GM23338 (cell line): ENCODE data around the gene PPM1N. TPM values are rescaled to one million over a fixed set of nuclear protein-coding genes. Genes with fewer than 3 reads are reported as not detected.

Experiments
- ATAC-seq: fragments of 200-7000 bp; cut with Tn5 transposase; 3 replicates; pipeline ENCODE4 v1.9.1; 2020
- DNase-seq: peaks from one replicate; pipeline ENCODE4 v3.0.0-alpha.2; 2015; ENCODE audit warnings: low spot score
- H2AFZ ChIP-seq: fragments of 200-600 bp; sonication (generic); 2 replicates; pipeline ENCODE4 v1.8.0; 2016; ENCODE audit warnings: antibody characterized with exemption, mild to moderate bottlenecking, moderate library complexity
- H3F3A ChIP-seq: fragments of 200-600 bp; sonication (generic); replicated peaks from 2 replicates; pipeline ENCODE4 v1.8.0; 2017; ENCODE audit warnings: antibody characterized with exemption, mixed run types, low read depth
- H3K27ac ChIP-seq: fragments of 200-600 bp; sonication (generic); 2 replicates; pipeline ENCODE4 v1.6.1; 2016; ENCODE audit warnings: low read depth
- H3K27me3 ChIP-seq: fragments of 200-600 bp; sonication (generic); 2 replicates; pipeline ENCODE4 v1.8.0; 2016; ENCODE audit warnings: mild to moderate bottlenecking, mixed run types, moderate library complexity; ENCODE audit not compliant: insufficient read depth
- H3K36me3 ChIP-seq: fragments of 200-600 bp; sonication (generic); 2 replicates; pipeline ENCODE4 v1.8.0; 2016; ENCODE audit warnings: mild to moderate bottlenecking; ENCODE audit not compliant: insufficient read depth
- H3K4me1 ChIP-seq: fragments of 200-600 bp; sonication (generic); 2 replicates; pipeline ENCODE4 v1.8.0; 2016; ENCODE audit warnings: mild to moderate bottlenecking, moderate library complexity; ENCODE audit not compliant: insufficient read depth
- H3K4me2 ChIP-seq: fragments of 200-600 bp; sonication (generic); 2 replicates; pipeline ENCODE4 v1.7.1; 2017; ENCODE audit warnings: mixed run types
- H3K4me3 ChIP-seq: fragments of 200-600 bp; sonication (generic); 2 replicates; pipeline ENCODE4 v1.6.1; 2016; ENCODE audit warnings: mixed run types
- H3K79me2 ChIP-seq: fragments of 200-600 bp; sonication (generic); replicated peaks from 2 replicates; pipeline ENCODE4 v1.8.0; 2017; ENCODE audit warnings: mild to moderate bottlenecking; ENCODE audit not compliant: insufficient read depth
- H3K9me2 ChIP-seq: fragments of 200-600 bp; sonication (generic); 2 replicates; pipeline ENCODE4 v1.8.0; 2017; ENCODE audit not compliant: insufficient read depth
- H4K20me1 ChIP-seq: fragments of 200-600 bp; sonication (generic); replicated peaks from 2 replicates; pipeline ENCODE4 v1.8.0; 2017; ENCODE audit warnings: mild to moderate bottlenecking; ENCODE audit not compliant: insufficient read depth
- H3K27ac Mint-ChIP-seq: 2 replicates; pipeline ENCODE4 v1.8.0; 2020; ENCODE audit warnings: inconsistent platforms, mild to moderate bottlenecking, moderate library complexity, mixed read lengths
- H3K27me3 Mint-ChIP-seq: 3 replicates; pipeline ENCODE4 v1.8.0; 2022; ENCODE audit warnings: low read depth, mild to moderate bottlenecking, moderate library complexity, mixed read lengths, inconsistent platforms; ENCODE audit not compliant: insufficient read depth, poor library complexity
- H3K36me3 Mint-ChIP-seq: 3 replicates; pipeline ENCODE4 v1.8.0; 2021; ENCODE audit warnings: low read depth, mild to moderate bottlenecking, inconsistent platforms, moderate library complexity, mixed read lengths
- H3K4me1 Mint-ChIP-seq: 3 replicates; pipeline ENCODE4 v1.8.0; 2020; ENCODE audit warnings: mild to moderate bottlenecking, inconsistent platforms, mixed read lengths
- H3K4me3 Mint-ChIP-seq: 3 replicates; pipeline ENCODE4 v1.8.0; 2021; ENCODE audit warnings: moderate library complexity, mild to moderate bottlenecking, inconsistent platforms, mixed read lengths
- H3K9me3 Mint-ChIP-seq: 3 replicates; pipeline ENCODE4 v1.8.0; 2020; ENCODE audit warnings: moderate library complexity, mild to moderate bottlenecking, inconsistent platforms, mixed read lengths
- CREB1 ChIP-seq: fragments of 250-450 bp; sonication (Bioruptor Pico); IDR thresholded peaks from 2 replicates; pipeline ENCODE4 v1.5.0; 2020; ENCODE audit warnings: low read depth, mild to moderate bottlenecking, moderate library complexity
- EZH2 ChIP-seq: fragments of 200-600 bp; sonication (generic); IDR thresholded peaks from one replicate; pipeline ENCODE4 v1.8.0; 2017; ENCODE audit warnings: antibody characterized with exemption, mild to moderate bottlenecking, low read depth; ENCODE audit not compliant: unreplicated experiment
- EZH2phosphoT487 ChIP-seq: fragments of 200-600 bp; sonication (generic); IDR thresholded peaks from one replicate; pipeline ENCODE4 v1.8.1; 2018; ENCODE audit warnings: antibody characterized with exemption; ENCODE audit not compliant: unreplicated experiment
- NANOG ChIP-seq: IDR thresholded peaks from 2 replicates; pipeline ENCODE4 v1.6.1; 2016; ENCODE audit warnings: antibody characterized with exemption, borderline replicate concordance
- POLR2AphosphoS5 ChIP-seq: IDR thresholded peaks from 2 replicates; pipeline ENCODE4 v1.6.1; 2016; ENCODE audit warnings: antibody characterized with exemption, low read depth
- STAT1 ChIP-seq: IDR thresholded peaks from one replicate; pipeline ENCODE4 v1.6.1; 2016; ENCODE audit warnings: antibody characterized with exemption; ENCODE audit not compliant: unreplicated experiment
- polyA plus RNA-seq: library from polyadenylated mRNA; unstranded; fragments of >200 nt; fragmentation: Nextera tagmentation; extraction: Ambion mirVana; gene quantifications from 2 replicates; pipeline ENCODE4 v1.2.1, GENCODE V29; 2016
- total RNA-seq: library from RNA; depleted of rRNA; stranded (reverse); fragments of >200 nt; shearing (Covaris generic); gene quantifications from 2 replicates; pipeline ENCODE4 v1.2.3, GENCODE V29; 2014
- TF ChIP-seq, protein P1 (sequence below), 2 experiments: fragments of 200-600 bp in 1 of 2; sonication (generic) in 1 of 2; conservative IDR thresholded peaks; 2 replicates each; pipeline versions ENCODE4 v1.5.1 to v1.6.1; 2016 to 2017; ENCODE audit warnings: antibody characterized with exemption in 2 of 2, low read depth in 2 of 2, mild to moderate bottlenecking in 2 of 2, moderate library complexity in 1 of 2
- TF ChIP-seq, protein P2 (sequence below): fragments of 250-450 bp; sonication (Bioruptor Pico); IDR thresholded peaks from 2 replicates; pipeline ENCODE4 v1.5.0; 2020; ENCODE audit warnings: mild to moderate bottlenecking, moderate library complexity
- TF ChIP-seq, protein P3 (sequence below): IDR thresholded peaks from one replicate; pipeline ENCODE4 v1.6.1; 2018; ENCODE audit warnings: antibody characterized with exemption; ENCODE audit not compliant: unreplicated experiment

Gene PPM1N
- total and polyA plus RNA-seq, 2 experiments from 2014 or later = 15.2 to 25.1 TPM

DNA sequence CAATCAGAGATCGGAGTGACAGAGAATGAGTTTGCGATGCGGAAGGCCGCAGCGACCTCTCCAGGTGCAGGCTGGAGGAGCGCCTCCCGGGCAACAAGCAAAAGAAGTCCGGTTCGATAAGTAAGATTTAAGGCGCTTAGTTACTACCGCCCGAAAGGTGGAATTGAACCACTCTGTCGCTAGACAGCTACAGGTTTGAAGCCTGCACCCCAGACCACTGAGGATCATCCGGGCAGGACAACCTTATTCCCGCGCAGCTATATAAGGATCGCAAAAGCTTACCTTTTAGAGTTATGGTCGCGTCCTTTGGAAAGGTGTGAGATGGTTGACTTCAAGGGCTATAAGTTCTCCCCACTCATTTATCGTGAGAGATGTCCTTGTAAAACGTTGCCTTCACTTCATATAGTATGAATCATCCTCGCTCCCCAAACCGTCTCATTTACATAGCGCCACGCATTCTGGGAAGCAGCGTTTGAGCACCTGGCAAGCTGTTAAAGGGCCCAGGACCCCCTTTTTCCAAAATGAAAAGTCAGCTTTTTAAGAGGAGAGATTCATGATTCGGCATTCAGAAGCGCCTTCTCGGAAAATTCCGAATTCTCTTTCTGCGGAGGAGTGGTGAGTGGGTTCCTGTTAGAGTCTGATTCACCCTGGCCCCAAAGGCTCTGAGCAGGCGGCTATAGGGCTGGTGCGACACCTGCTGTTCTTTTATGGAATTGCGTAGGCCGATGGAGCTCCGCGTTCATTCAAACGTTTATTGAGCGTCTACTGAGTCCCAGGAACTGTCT, 19.6 kb upstream of the PPM1N start:
- Histone ChIP-seq H3K4me1 (peaks cover 4% of the 10 kb centered on the region; the same call in 1 of the 2 replicates), H4K20me1 (no peaks in the 10 kb centered on the region), H3K27ac (peak overlapping the region; percentile 45), H2AFZ (peak overlapping the region; percentile 40), H3K36me3 (no peaks in the 10 kb centered on the region), H3K79me2 (no peaks in the 10 kb centered on the region), H3K4me2 (peak overlapping the region; percentile 45), H3K9me2 (no peaks in the 10 kb centered on the region), H3F3A (peaks cover 5% of the 10 kb centered on the region; the same call in 1 of the 2 replicates), H3K27me3 (peaks cover 23% of the 10 kb centered on the region), H3K4me3 (peak overlapping the region; percentile 51)
- Mint-ChIP-seq H3K4me3 (peak overlapping the region; percentile 64), H3K36me3 (no peaks in the 10 kb centered on the region; the same call in 2 of the 3 replicates), H3K4me1 (peaks cover 17% of the 10 kb centered on the region), H3K9me3 (peaks cover 2% of the 10 kb centered on the region; the same call in 2 of the 3 replicates), H3K27ac (peak overlapping the region; percentile 99), H3K27me3 (peaks cover 27% of the 10 kb centered on the region)
- TF ChIP-seq CREB1 (peak; percentile 61), EZH2 (no peak)
- TF ChIP-seq, protein P1, sequence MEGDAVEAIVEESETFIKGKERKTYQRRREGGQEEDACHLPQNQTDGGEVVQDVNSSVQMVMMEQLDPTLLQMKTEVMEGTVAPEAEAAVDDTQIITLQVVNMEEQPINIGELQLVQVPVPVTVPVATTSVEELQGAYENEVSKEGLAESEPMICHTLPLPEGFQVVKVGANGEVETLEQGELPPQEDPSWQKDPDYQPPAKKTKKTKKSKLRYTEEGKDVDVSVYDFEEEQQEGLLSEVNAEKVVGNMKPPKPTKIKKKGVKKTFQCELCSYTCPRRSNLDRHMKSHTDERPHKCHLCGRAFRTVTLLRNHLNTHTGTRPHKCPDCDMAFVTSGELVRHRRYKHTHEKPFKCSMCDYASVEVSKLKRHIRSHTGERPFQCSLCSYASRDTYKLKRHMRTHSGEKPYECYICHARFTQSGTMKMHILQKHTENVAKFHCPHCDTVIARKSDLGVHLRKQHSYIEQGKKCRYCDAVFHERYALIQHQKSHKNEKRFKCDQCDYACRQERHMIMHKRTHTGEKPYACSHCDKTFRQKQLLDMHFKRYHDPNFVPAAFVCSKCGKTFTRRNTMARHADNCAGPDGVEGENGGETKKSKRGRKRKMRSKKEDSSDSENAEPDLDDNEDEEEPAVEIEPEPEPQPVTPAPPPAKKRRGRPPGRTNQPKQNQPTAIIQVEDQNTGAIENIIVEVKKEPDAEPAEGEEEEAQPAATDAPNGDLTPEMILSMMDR (conservative IDR thresholded peaks at IDR 0.05; ENCODE audit: low read depth in 2 of 2) = peak; percentile 95 to 99
- ATAC-seq (peak; percentile 96), DNase-seq (peak; percentile 95)

DNA sequence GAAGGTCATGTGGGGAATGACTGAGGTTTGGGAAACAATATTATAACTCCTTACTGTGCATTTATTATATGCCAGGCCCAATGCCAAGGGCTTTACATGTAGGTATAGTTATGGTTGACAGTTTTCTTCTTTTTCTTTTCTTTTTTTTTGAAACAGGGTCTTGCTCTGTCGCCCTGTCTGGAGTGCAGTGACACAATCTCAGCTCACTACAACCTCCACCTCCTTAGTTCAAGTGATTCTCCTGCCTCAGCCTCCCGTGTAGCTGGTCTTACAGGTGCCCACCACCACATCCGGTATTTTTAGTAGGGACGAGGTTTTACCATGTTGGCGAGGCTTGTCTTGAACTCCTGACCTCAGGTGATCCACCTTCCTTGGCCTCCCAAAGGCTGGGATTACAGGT, 15.2 kb upstream of the PPM1N start:
- no peak for DNase-seq
- Mint-ChIP-seq H3K9me3 (peaks cover 2% of the 10 kb centered on the region; the same call in 2 of the 3 replicates), H3K27ac (no peak overlapping the region), H3K27me3 (peaks cover 18% of the 10 kb centered on the region), H3K4me3 (no peak overlapping the region), H3K36me3 (peaks cover 3% of the 10 kb centered on the region), H3K4me1 (peaks cover 9% of the 10 kb centered on the region)
- Histone ChIP-seq H3K4me2 (no peak overlapping the region), H3K79me2 (no peaks in the 10 kb centered on the region), H3K4me1 (peaks cover under 1% of the 10 kb centered on the region; the same call in 1 of the 2 replicates), H3K27ac (no peak overlapping the region), H3F3A (peaks cover 5% of the 10 kb centered on the region; the same call in 1 of the 2 replicates), H3K4me3 (no peak overlapping the region), H4K20me1 (no peaks in the 10 kb centered on the region), H3K36me3 (no peaks in the 10 kb centered on the region), H3K9me2 (no peaks in the 10 kb centered on the region), H2AFZ (no peak overlapping the region), H3K27me3 (no peaks in the 10 kb centered on the region)
- no peak for ATAC-seq
- TF ChIP-seq POLR2AphosphoS5 (no peak), EZH2phosphoT487 (no peak), NANOG (no peak), STAT1 (no peak), EZH2 (no peak)
- TF ChIP-seq, protein P2, sequence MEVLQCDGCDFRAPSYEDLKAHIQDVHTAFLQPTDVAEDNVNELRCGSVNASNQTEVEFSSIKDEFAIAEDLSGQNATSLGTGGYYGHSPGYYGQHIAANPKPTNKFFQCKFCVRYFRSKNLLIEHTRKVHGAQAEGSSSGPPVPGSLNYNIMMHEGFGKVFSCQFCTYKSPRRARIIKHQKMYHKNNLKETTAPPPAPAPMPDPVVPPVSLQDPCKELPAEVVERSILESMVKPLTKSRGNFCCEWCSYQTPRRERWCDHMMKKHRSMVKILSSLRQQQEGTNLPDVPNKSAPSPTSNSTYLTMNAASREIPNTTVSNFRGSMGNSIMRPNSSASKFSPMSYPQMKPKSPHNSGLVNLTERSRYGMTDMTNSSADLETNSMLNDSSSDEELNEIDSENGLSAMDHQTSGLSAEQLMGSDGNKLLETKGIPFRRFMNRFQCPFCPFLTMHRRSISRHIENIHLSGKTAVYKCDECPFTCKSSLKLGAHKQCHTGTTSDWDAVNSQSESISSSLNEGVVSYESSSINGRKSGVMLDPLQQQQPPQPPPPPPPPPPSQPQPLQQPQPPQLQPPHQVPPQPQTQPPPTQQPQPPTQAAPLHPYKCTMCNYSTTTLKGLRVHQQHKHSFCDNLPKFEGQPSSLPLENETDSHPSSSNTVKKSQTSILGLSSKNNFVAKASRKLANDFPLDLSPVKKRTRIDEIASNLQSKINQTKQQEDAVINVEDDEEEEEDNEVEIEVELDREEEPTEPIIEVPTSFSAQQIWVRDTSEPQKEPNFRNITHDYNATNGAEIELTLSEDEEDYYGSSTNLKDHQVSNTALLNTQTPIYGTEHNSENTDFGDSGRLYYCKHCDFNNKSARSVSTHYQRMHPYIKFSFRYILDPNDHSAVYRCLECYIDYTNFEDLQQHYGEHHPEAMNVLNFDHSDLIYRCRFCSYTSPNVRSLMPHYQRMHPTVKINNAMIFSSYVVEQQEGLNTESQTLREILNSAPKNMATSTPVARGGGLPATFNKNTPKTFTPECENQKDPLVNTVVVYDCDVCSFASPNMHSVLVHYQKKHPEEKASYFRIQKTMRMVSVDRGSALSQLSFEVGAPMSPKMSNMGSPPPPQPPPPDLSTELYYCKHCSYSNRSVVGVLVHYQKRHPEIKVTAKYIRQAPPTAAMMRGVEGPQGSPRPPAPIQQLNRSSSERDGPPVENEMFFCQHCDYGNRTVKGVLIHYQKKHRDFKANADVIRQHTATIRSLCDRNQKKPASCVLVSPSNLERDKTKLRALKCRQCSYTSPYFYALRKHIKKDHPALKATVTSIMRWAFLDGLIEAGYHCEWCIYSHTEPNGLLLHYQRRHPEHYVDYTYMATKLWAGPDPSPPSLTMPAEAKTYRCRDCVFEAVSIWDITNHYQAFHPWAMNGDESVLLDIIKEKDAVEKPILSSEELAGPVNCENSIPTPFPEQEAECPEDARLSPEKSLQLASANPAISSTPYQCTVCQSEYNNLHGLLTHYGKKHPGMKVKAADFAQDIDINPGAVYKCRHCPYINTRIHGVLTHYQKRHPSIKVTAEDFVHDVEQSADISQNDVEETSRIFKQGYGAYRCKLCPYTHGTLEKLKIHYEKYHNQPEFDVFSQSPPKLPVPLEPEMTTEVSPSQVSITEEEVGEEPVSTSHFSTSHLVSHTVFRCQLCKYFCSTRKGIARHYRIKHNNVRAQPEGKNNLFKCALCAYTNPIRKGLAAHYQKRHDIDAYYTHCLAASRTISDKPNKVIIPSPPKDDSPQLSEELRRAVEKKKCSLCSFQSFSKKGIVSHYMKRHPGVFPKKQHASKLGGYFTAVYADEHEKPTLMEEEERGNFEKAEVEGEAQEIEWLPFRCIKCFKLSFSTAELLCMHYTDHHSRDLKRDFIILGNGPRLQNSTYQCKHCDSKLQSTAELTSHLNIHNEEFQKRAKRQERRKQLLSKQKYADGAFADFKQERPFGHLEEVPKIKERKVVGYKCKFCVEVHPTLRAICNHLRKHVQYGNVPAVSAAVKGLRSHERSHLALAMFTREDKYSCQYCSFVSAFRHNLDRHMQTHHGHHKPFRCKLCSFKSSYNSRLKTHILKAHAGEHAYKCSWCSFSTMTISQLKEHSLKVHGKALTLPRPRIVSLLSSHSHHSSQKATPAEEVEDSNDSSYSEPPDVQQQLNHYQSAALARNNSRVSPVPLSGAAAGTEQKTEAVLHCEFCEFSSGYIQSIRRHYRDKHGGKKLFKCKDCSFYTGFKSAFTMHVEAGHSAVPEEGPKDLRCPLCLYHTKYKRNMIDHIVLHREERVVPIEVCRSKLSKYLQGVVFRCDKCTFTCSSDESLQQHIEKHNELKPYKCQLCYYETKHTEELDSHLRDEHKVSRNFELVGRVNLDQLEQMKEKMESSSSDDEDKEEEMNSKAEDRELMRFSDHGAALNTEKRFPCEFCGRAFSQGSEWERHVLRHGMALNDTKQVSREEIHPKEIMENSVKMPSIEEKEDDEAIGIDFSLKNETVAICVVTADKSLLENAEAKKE (CRISPR knock-in tag) = no peak
- TF ChIP-seq, protein P3, sequence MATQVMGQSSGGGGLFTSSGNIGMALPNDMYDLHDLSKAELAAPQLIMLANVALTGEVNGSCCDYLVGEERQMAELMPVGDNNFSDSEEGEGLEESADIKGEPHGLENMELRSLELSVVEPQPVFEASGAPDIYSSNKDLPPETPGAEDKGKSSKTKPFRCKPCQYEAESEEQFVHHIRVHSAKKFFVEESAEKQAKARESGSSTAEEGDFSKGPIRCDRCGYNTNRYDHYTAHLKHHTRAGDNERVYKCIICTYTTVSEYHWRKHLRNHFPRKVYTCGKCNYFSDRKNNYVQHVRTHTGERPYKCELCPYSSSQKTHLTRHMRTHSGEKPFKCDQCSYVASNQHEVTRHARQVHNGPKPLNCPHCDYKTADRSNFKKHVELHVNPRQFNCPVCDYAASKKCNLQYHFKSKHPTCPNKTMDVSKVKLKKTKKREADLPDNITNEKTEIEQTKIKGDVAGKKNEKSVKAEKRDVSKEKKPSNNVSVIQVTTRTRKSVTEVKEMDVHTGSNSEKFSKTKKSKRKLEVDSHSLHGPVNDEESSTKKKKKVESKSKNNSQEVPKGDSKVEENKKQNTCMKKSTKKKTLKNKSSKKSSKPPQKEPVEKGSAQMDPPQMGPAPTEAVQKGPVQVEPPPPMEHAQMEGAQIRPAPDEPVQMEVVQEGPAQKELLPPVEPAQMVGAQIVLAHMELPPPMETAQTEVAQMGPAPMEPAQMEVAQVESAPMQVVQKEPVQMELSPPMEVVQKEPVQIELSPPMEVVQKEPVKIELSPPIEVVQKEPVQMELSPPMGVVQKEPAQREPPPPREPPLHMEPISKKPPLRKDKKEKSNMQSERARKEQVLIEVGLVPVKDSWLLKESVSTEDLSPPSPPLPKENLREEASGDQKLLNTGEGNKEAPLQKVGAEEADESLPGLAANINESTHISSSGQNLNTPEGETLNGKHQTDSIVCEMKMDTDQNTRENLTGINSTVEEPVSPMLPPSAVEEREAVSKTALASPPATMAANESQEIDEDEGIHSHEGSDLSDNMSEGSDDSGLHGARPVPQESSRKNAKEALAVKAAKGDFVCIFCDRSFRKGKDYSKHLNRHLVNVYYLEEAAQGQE = no peak
